AG09319 (cell line): ENCODE measurements around the gene FLYWCH1.
A peak's percentile ranks its signal among the peaks of the same experiment; 100 is the strongest.
"Not testable (repeated sequence)": the region's sequence is repeated elsewhere in the genome, so short reads cannot be mapped to it uniquely, and the experiment has no call there.

Source experiments
- DNase-seq: peaks from one replicate; pipeline ENCODE4 v3.0.0-alpha.2; 2010; ENCODE audit warnings: low read depth; ENCODE audit errors: extremely low read depth
- CTCF ChIP-seq: IDR thresholded peaks from 2 replicates; pipeline ENCODE4 v1.5.1; 2011; ENCODE audit warnings: low read depth, mild to moderate bottlenecking, inconsistent platforms, low read length, moderate library complexity

Gene FLYWCH1

GRCh38 chr16:2919511-2920255, 8.0 kb downstream of the FLYWCH1 start:
- TF ChIP-seq CTCF: peak; percentile 82
- DNase-seq: no peak

- no peak for TF ChIP-seq CTCF
- DNase-seq: no peak
These were observed 11.8 kb downstream of the FLYWCH1 start for GRCh38 chr16:2923481-2923880.

- no peak for DNase-seq
- no peak for TF ChIP-seq CTCF
These were observed 13.4 kb downstream of the FLYWCH1 start for GRCh38 chr16:2924901-2925755.

DNA sequence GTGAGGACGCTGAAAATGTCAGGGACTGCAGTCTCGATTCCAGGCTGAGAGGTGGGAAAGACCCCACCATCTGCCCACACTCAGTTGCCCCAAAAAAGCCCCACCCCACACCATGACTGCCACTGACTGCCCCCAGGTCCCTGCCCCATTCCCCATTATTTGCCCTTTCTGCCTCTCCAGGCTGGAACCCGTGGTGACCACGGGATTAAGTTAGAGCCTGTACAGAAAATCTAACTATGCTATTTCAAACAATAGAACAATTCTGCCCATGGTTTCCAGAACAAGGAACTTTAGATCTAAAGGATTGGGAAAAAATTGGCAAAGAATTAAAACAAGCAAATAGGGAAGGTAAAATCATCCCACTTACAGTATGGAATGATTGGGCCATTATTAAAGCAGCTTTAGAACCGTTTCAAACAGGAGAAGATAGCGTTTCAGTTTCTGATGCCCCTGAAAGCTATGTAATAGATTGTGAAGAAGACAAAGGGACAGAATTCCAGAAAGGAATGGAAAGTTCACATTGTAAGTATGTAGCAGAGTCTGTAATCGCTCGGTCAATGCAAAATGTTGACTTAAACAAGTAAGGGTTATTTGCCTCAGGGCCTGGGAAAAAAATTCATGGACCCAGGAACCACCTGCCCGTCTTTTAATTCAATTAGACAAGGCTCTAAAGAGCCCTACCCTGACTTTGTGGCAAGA, 14.4 kb downstream of the FLYWCH1 start:
- TF ChIP-seq CTCF: no peak
- DNase-seq: no peak

DNA sequence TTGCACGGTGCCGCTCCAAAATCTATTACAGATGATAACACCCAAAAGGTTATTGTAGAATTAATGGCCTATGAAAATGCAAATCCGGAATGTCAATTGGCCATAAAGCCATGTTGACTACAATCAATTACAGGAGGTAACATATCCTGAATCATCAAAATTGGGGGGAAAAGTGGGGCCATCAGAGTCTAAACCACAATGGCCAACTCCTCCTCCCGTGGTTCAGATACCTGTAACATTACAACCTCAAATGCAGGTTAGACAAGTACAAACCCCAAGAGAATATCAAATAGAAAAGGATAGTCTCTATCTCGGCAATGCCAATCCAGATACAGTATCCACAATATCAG, 14.9 kb downstream of the FLYWCH1 start:
- no peak for DNase-seq
- TF ChIP-seq CTCF: no peak

DNA sequence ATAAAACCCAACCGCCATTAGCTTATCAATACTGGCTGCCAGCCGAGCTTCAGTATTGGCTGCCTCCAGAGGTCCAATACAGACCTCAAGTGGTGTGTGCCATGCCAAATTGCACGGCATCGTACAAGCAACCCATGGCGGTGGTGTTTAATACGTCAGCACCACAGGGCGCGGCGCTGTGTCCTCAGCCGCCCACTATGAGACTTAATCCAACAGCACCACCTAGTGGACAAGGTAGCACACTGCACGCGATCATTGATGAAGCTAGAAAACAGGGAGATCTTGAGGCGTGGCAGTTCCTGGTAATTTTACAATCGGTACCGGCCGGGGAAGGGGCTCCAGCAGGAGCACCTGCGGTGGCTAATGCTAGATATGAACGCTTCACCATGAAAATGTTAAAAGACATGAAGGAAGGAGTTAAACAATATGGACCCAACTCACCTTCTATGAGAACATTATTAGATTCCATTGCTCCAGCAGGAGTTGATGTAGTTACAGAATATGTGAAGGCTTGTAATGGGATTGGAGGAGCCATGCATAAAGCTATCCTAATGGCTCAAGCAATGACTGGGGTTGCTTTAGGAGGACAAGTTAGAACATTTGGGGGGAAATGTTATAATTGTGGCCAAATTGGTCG, 15.4 kb downstream of the FLYWCH1 start:
- peak; percentile 89 for TF ChIP-seq CTCF
- DNase-seq: peak; percentile 61

GRCh38 chr16:2928151-2928550, 16.4 kb downstream of the FLYWCH1 start:
- not testable (repeated sequence) for DNase-seq
